HG02642 (cell line): ENCODE measurements around the gene SLC25A28.

Source experiments
- ATAC-seq: cut with Tn5 transposase; IDR thresholded peaks from one replicate; pipeline ENCODE4 v1.9.1; 2021; ENCODE audit warnings: mild to moderate bottlenecking; ENCODE audit not compliant: unreplicated experiment, poor library complexity

SLC25A28 gene

DNA sequence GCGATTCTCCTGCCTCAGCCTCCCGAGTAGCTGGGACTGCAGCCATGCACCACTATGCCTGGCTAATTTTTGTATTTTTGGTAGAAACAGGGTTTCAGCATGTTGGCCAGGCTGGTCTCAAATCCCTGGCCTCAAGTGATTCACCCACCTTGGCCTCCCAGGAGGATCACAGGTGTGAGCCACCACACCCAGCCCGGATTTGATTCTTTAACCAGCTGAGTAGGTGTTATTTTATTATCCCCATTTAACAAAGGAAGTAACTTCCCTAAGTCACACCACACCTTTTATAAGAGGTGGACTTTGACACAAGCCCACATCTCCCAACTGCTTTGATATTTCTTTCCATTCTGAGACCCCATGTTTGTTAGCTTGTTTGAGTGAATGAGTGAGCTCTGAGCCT is 25.0 kb downstream of the SLC25A28 start:
- no peak for ATAC-seq

GRCh38 chr10:99593312-99593711 is 26.9 kb downstream of the SLC25A28 start:
- ATAC-seq = no peak

DNA sequence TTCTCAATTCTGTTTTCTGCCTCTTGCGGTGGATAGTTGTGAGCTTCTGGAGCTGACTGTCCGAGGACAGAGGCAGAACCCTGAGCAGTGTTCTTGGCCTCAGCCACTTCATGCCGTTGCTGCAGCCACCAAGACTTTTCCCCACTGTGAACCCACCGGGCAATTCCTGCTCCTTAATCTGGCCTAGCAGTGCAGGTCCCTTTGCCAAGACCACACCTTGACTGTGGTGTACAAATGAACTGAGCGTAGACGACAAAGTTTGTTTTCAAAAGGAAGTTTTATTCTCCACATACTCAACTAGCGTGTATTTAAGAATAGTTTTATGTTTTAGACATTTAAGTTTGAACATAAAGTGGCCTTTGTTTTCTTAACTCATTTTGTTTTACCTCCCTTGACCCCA is 29.4 kb downstream of the SLC25A28 start:
- ATAC-seq = no peak

DNA sequence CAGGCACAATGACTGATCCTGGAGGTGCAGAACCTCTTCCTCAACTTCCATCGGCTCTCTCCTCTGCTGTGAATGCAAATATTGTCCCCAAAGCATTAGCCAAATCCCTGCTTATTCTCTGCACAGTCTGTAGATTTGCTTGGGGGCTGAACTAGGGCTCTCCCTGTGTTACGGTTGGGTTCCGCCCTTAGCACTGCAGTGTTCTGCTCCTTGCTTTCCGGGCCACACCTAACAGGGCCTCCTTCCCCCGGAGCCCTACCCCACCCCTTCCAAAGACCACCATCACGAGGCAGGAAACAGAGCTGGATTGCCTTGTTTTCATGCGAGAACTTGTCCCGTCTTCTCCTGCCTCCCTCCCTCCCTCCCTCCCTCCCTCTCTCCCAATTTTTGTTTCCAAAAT is 36.6 kb downstream of the SLC25A28 start:
- no peak for ATAC-seq

GRCh38 chr10:99582255-99582770 is 37.9 kb downstream of the SLC25A28 start:
- no peak for ATAC-seq

GRCh38 chr10:99579971-99580370 is 40.3 kb downstream of the SLC25A28 start:
- no peak for ATAC-seq

DNA sequence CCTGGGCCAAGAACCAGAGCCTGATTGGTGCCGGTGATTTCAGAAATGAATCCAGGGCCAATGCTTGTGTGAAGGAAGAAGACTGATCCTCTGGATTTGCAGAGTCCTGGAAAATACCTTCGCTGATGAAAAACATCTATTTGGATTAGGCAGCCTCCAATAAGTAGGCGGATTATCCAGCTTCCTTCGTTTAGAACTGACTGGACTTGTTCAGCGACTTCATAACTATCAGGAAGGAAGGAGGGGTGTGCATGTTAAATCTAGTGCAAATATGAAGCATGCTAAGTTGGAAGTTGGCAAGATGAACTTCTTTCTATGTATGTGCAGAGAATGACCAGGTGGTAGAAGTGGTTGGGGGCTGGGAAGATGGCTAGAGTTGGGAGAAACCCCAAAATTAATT is 46.4 kb downstream of the SLC25A28 start:
- no peak for ATAC-seq

DNA sequence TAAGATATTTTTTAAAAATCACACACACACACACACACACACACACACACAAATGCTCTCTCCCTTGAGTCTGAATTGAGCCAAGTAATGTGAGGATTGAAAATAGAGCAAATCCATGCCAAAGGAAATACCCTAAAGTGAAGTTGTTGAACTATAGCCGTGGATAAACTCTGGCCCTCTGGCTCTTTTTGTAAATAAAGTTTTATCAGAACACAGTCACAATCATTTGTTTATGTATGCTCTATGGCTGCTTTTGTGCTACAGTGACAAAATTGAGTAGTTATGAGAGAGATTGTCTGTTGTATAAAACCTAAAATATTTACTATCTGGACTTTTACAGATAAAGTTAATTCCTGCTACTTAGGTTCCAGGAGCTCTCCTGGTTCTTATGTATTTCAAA is 48.4 kb downstream of the SLC25A28 start:
- no peak for ATAC-seq

- ATAC-seq = no peak
These were observed 50.3 kb downstream of the SLC25A28 start for GRCh38 chr10:99569961-99570360.

GRCh38 chr10:99569253-99569939 is 50.8 kb downstream of the SLC25A28 start:
- no peak for ATAC-seq

GRCh38 chr10:99565166-99565565 is 55.1 kb downstream of the SLC25A28 start:
- ATAC-seq = no peak

GRCh38 chr10:99564361-99564760 is 55.9 kb downstream of the SLC25A28 start:
- no peak for ATAC-seq

GRCh38 chr10:99562631-99563030 is 57.6 kb downstream of the SLC25A28 start:
- no peak for ATAC-seq
